Stimulated activated CD8-positive, alpha-beta memory T cell treated with anti-CD3 and anti-CD28 coated beads, Interleukin-4, amount 100 ng/mL, for 1 hour (primary cell): ENCODE results near the gene ATF7.

Source experiments
- DNase-seq, 2 donors: peaks; one replicate each; pipeline ENCODE4 v3.0.0-alpha.2; 2020; ENCODE audit warnings: low read depth in 2 of 2, low spot score in 1 of 2

ATF7 gene

GRCh38 chr12:53502983-53503728, 123.0 kb downstream of the ATF7 start:
- DNase-seq: no peak

GRCh38 chr12:53502331-53502730, 123.9 kb downstream of the ATF7 start:
- DNase-seq: no peak

- DNase-seq: no peak
Observed at GRCh38 chr12:53501615-53502181, 124.5 kb downstream of the ATF7 start.

GRCh38 chr12:53500776-53501614, 125.2 kb downstream of the ATF7 start, which contains the start of gene TARBP2:
TSS of gene TARBP2 (plus strand) at chr12:53501283. CDS start at chr12:53501409, 126 bp downstream.
- peak; percentile 96 to 97 for DNase-seq

- no peak for DNase-seq
Observed at GRCh38 chr12:53500142-53500775, 125.9 kb downstream of the ATF7 start.

GRCh38 chr12:53499266-53500141, 126.7 kb downstream of the ATF7 start, which contains the start of gene MAP3K12:
TSS of gene MAP3K12 (minus strand) at chr12:53499458. CDS start at chr12:53487391, 12,067 bp downstream.
- DNase-seq: peak in 1 of 2 donors; percentile 30

- no peak for DNase-seq
Observed at GRCh38 chr12:53498235-53498630, 127.9 kb downstream of the ATF7 start.

GRCh38 chr12:53497461-53497860, 128.7 kb downstream of the ATF7 start:
- no peak for DNase-seq

GRCh38 chr12:53496752-53497032, 129.5 kb downstream of the ATF7 start:
- no peak for DNase-seq

- DNase-seq: no peak
Observed at GRCh38 chr12:53495903-53496751, 130.1 kb downstream of the ATF7 start.

GRCh38 chr12:53493610-53494391, 132.4 kb downstream of the ATF7 start:
- DNase-seq: no peak

- DNase-seq: peak; percentile 72
Observed at GRCh38 chr12:53492830-53493609, 133.2 kb downstream of the ATF7 start.

- no peak for DNase-seq
Observed at GRCh38 chr12:53492188-53492587, 134.0 kb downstream of the ATF7 start.

GRCh38 chr12:53489242-53489864, 136.8 kb downstream of the ATF7 start:
- DNase-seq: no peak

- no peak for DNase-seq
Observed at GRCh38 chr12:53486736-53487487, 139.3 kb downstream of the ATF7 start.

GRCh38 chr12:53485955-53486735, 140.0 kb downstream of the ATF7 start:
- no peak for DNase-seq
